Gastroesophageal sphincter (tissue), 4 donors: ENCODE results near the gene MFNG. TPM values are rescaled to one million over a fixed set of nuclear protein-coding genes. Genes with fewer than 3 reads are reported as not detected.

Experiments
- ATAC-seq: fragments of 150-250 bp; one replicate; pipeline ENCODE4 v1.9.1; 2016; ENCODE audit warnings: mild to moderate bottlenecking, moderate library complexity
- H3K27ac ChIP-seq, 4 donors: fragments of 200-600 bp; sonication (generic) in 3 of 4; 1 replicate in 3 of 4; 2 replicates in 1 of 4; pipeline ENCODE4 v1.5.1; 2016 to 2019
- H3K27me3 ChIP-seq: fragments of 200-600 bp; sonication (generic); one replicate; pipeline ENCODE4 v1.5.1; 2019
- H3K36me3 ChIP-seq, 2 donors: fragments of 200-600 bp; sonication (generic); one replicate each; pipeline ENCODE4 v1.5.1; 2019; ENCODE audit warnings: control low read depth in 1 of 2
- H3K4me1 ChIP-seq, 3 donors: fragments of 200-600 bp; sonication (generic); 1 replicate in 2 of 3; 2 replicates in 1 of 3; pipeline ENCODE4 v1.5.1; 2016 to 2019; ENCODE audit warnings: control low read depth in 2 of 3
- H3K4me3 ChIP-seq, 2 donors: fragments of 200-600 bp; sonication (generic); one replicate each; pipeline ENCODE4 v1.5.1; 2019; ENCODE audit warnings: mild to moderate bottlenecking in 1 of 2, moderate library complexity in 1 of 2
- H3K9me3 ChIP-seq, 3 donors: fragments of 200-600 bp; sonication (generic); one replicate each; pipeline ENCODE4 v1.5.1; 2017 to 2019; ENCODE audit warnings: control low read depth in 2 of 3
- CTCF ChIP-seq, 4 experiments: fragments of 200-600 bp in 2 of 4; fragments of 450-650 bp in 2 of 4; sonication (generic) in 1 of 4; IDR thresholded peaks; one replicate each; pipeline ENCODE4 v1.5.1; 2017 to 2019; ENCODE audit warnings: antibody characterized with exemption in 4 of 4, mild to moderate bottlenecking in 2 of 4, moderate library complexity in 2 of 4
- EP300 ChIP-seq: sonication (generic); formaldehyde crosslinking; IDR thresholded peaks from one replicate; pipeline ENCODE4 v1.6.1; 2017; ENCODE audit warnings: antibody characterized with exemption, mild to moderate bottlenecking
- POLR2A ChIP-seq, 2 donors: fragments of 450-650 bp; IDR thresholded peaks; one replicate each; pipeline ENCODE4 v1.6.1; 2017; ENCODE audit warnings: antibody characterized with exemption in 2 of 2, mild to moderate bottlenecking in 2 of 2, moderate library complexity in 1 of 2
- POLR2AphosphoS5 ChIP-seq: sonication (generic); formaldehyde crosslinking; IDR thresholded peaks from one replicate; pipeline ENCODE4 v1.6.1; 2017; ENCODE audit warnings: antibody characterized with exemption
- WGBS, 2 donors: methylation state at CpG; one replicate each; pipeline ENCODE4 v1.1.5; 2018; ENCODE audit warnings: low coverage in 1 of 2; 5-methylcytosine and 5-hydroxymethylcytosine counted together
- total RNA-seq, 4 donors: library from RNA; depleted of rRNA; stranded (reverse); fragments of >200 nt; gene quantifications; one replicate each; pipeline ENCODE4 v1.1.0, GENCODE V29; 2016

The MFNG gene
- total RNA-seq, 4 donors from 2014 or later = 6.4 to 14.6 (median 12.1) TPM

DNA sequence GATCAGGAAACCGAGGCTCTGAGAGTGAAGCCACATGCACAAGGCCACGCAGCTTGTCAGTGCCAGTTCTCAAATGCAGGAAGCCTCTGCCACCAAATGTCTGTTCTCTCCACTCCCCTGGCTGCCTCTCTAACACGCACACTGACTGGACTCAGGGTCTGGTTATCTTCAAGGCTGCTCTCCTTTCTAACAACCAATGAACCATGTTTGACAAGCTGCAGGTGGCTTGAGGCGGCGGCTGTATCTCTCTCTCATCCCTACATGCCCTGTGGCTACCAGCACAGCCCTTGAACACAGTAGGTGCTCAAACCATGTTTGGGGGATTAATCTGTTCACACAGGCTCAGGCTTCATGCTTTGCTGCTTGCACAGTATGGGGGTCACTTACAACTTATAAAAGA lies 23.7 kb downstream of the MFNG start:
- H3K4me3 ChIP-seq = no peak overlapping the region
- H3K27ac ChIP-seq = no peak overlapping the region
- 33 to 60% methylated on average over 1 to 2 of the region's 5 CpGs for WGBS, 2 donors
- H3K27me3 ChIP-seq = peaks cover 98% of the 10 kb centered on the region
- no peaks in the 10 kb centered on the region for H3K9me3 ChIP-seq
- no peaks in the 10 kb centered on the region for H3K4me1 ChIP-seq
- no peak for ATAC-seq
- TF ChIP-seq EP300 (no peak), CTCF (IDR thresholded peaks at IDR 0.05) (no peak), POLR2AphosphoS5 (no peak), POLR2A (IDR thresholded peaks at IDR 0.05) (no peak)
- no peaks in the 10 kb centered on the region for H3K36me3 ChIP-seq

DNA sequence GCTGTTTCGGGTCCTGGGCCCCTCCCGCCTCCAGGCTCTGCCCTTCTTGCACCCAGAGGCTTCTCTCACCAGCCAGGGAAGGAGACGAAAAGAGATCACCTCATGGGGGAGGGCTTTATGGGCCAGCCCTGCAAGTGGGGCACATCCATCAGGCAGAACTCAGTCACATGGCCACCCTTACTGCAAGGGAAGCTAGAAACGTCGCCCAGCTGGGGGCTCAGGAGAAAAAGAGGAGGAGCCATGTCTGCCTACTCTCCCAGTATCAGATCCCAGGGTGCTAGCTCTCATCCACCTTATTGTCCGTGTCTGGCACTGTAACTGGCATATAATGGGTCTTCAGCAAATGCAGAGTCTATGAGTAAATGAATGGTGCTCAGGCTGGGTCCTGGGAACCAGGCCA lies 24.2 kb downstream of the MFNG start:
- H3K4me3 ChIP-seq = no peak overlapping the region
- 21 to 37% methylated on average over 3 to 6 of the region's 6 CpGs for WGBS, 2 donors
- H3K4me1 ChIP-seq = no peaks in the 10 kb centered on the region
- H3K9me3 ChIP-seq = no peaks in the 10 kb centered on the region
- H3K27me3 ChIP-seq = peaks cover 98% of the 10 kb centered on the region
- no peak for ATAC-seq
- no peak overlapping the region for H3K27ac ChIP-seq
- TF ChIP-seq EP300 = no peak
- no peaks in the 10 kb centered on the region for H3K36me3 ChIP-seq

GRCh38 chr22:37460684-37461083 lies 25.5 kb downstream of the MFNG start:
- H3K36me3 ChIP-seq = no peaks in the 10 kb centered on the region
- H3K9me3 ChIP-seq = no peaks in the 10 kb centered on the region
- H3K4me3 ChIP-seq = no peak overlapping the region
- no peak for ATAC-seq
- no peak overlapping the region for H3K27ac ChIP-seq
- peaks cover 98% of the 10 kb centered on the region for H3K27me3 ChIP-seq
- no peaks in the 10 kb centered on the region for H3K4me1 ChIP-seq
- WGBS, 2 donors = 64 to 86% methylated on average over 2 to 3 of the region's 3 CpGs
- TF ChIP-seq CTCF (IDR thresholded peaks at IDR 0.05) (no peak), EP300 (no peak), POLR2A (IDR thresholded peaks at IDR 0.05) (no peak), POLR2AphosphoS5 (no peak)

GRCh38 chr22:37459206-37459605 lies 27.0 kb downstream of the MFNG start:
- H3K4me3 ChIP-seq = no peak overlapping the region
- no peak for ATAC-seq
- no peaks in the 10 kb centered on the region for H3K4me1 ChIP-seq
- 53 to 56% methylated on average over 6 to 9 of the region's 9 CpGs for WGBS, 2 donors
- no peaks in the 10 kb centered on the region for H3K9me3 ChIP-seq
- no peaks in the 10 kb centered on the region for H3K36me3 ChIP-seq
- H3K27me3 ChIP-seq = peaks cover 99% of the 10 kb centered on the region
- TF ChIP-seq EP300 (no peak), POLR2AphosphoS5 (no peak), CTCF (IDR thresholded peaks at IDR 0.05) (no peak), POLR2A (IDR thresholded peaks at IDR 0.05) (no peak)
- no peak overlapping the region for H3K27ac ChIP-seq

- 0 to 24% methylated on average over 1 to 4 of the region's 4 CpGs for WGBS, 2 donors
- Histone ChIP-seq H3K27ac (no peak overlapping the region), H3K4me1 (no peaks in the 10 kb centered on the region), H3K36me3 (no peaks in the 10 kb centered on the region), H3K4me3 (no peak overlapping the region), H3K9me3 (no peaks in the 10 kb centered on the region), H3K27me3 (peaks cover 97% of the 10 kb centered on the region)
- TF ChIP-seq POLR2A (IDR thresholded peaks at IDR 0.05) = no peak
- peak in 3 of 4 experiments; percentile 52 to 79 (median 76) for TF ChIP-seq CTCF (IDR thresholded peaks at IDR 0.05)
- no peak for ATAC-seq
Measured at GRCh38 chr22:37457093-37457893, 28.9 kb downstream of the MFNG start.
